ENCODE measurements around the gene ATP8B3.

GRCh38 chr19:1744822-1745563 lies 67.1 kb downstream of the ATP8B3 start:
- TF ChIP-seq CTCF (IDR thresholded peaks at IDR 0.05) (no peak), POLR2A (IDR thresholded peaks at IDR 0.05) (no peak)

All from Peyer's patch (tissue), 4 donors.